Epidermal melanocyte (primary cell): Measurements from ENCODE around the gene LAMTOR2.
"Not testable (repeated sequence)": the region's sequence is repeated elsewhere in the genome, so short reads cannot be mapped to it uniquely, and the experiment has no call there.

ENCODE experiments used
- DNase-seq: peaks from one replicate; pipeline ENCODE4 v3.0.0; 2011; ENCODE audit warnings: low spot score; ENCODE audit not compliant: insufficient read length

The LAMTOR2 gene

GRCh38 chr1:156051011-156051725 is 3.4 kb upstream of the LAMTOR2 start:
- DNase-seq = no peak

- DNase-seq = peak; percentile 63
These were observed 1.5 kb upstream of the LAMTOR2 start for GRCh38 chr1:156052862-156053767.

GRCh38 chr1:156053768-156054499 is 648 bp upstream of the LAMTOR2 start, which contains the start of gene UBQLN4:
Gene UBQLN4, minus strand, starts transcription at chr1:156053798. Its CDS starts 97 bp downstream, at chr1:156053701.
- DNase-seq = peak; percentile 77

GRCh38 chr1:156055281-156056048 is 883 bp downstream of the LAMTOR2 start:
- DNase-seq = no peak

GRCh38 chr1:156056326-156056849 is 1.8 kb downstream of the LAMTOR2 start:
- no peak for DNase-seq

- DNase-seq = no peak
These were observed 6.5 kb downstream of the LAMTOR2 start, which contains the start of gene RAB25 for GRCh38 chr1:156060937-156061636. Gene RAB25, plus strand, starts transcription at chr1:156061160. Its CDS starts 241 bp downstream, at chr1:156061401.

- no peak for DNase-seq
These were observed 7.6 kb downstream of the LAMTOR2 start for GRCh38 chr1:156062189-156062588.

GRCh38 chr1:156063997-156064285 is 9.4 kb downstream of the LAMTOR2 start:
- DNase-seq = no peak

- DNase-seq = no peak
These were observed 10.0 kb downstream of the LAMTOR2 start for GRCh38 chr1:156064615-156065014.

- DNase-seq = no peak
These were observed 10.6 kb downstream of the LAMTOR2 start for GRCh38 chr1:156065212-156065611.

- no peak for DNase-seq
These were observed 11.3 kb downstream of the LAMTOR2 start for GRCh38 chr1:156065871-156066270.

- DNase-seq = no peak
These were observed 12.7 kb downstream of the LAMTOR2 start for GRCh38 chr1:156067262-156067661.

- no peak for DNase-seq
These were observed 15.2 kb downstream of the LAMTOR2 start for GRCh38 chr1:156069490-156070455.

- DNase-seq = peak; percentile 13
These were observed 16.0 kb downstream of the LAMTOR2 start for GRCh38 chr1:156070548-156070947.

GRCh38 chr1:156071332-156071816 is 16.8 kb downstream of the LAMTOR2 start:
- DNase-seq = not testable (repeated sequence)

GRCh38 chr1:156072251-156072650 is 17.7 kb downstream of the LAMTOR2 start:
- no peak for DNase-seq

GRCh38 chr1:156073110-156073687 is 18.6 kb downstream of the LAMTOR2 start:
- no peak for DNase-seq

GRCh38 chr1:156073740-156074139 is 19.2 kb downstream of the LAMTOR2 start:
- DNase-seq = no peak
